GM12878 (cell line): ENCODE measurements around the gene ADAMTS14. TPM values are rescaled to one million over a fixed set of nuclear protein-coding genes. Genes with fewer than 3 reads are reported as not detected.

Source experiments
- ATAC-seq: fragments of 200-7000 bp; cut with Tn5 transposase; 3 replicates; pipeline ENCODE4 v1.9.1; 2020; ENCODE audit warnings: mild to moderate bottlenecking, moderate library complexity
- BruUV-seq: library from RNA; stranded (reverse); fragments of 400-500 nt; replicated peaks from 2 replicates; lab custom pipeline; 2021; lab: Mats Ljungman, UMichigan
- CTCF ChIA-PET: fragments of 300-600 bp; sonication (Branson Sonifier 250); formaldehyde crosslinking; extraction: SDS; loops from one replicate; lab custom pipeline; 2021; ENCODE audit warnings: inconsistent platforms; lab: Yijun Ruan, JAX
- POLR2A ChIA-PET: fragments of 350-600 bp; formaldehyde crosslinking; extraction: SDS; loops from one replicate; lab custom pipeline; 2021; ENCODE audit warnings: inconsistent platforms; lab: Charles Lee
- RAD21 ChIA-PET: fragments of 300-600 bp; sonication (Branson Sonifier 250); formaldehyde crosslinking; loops from one replicate; lab custom pipeline; 2023; ENCODE audit warnings: antibody characterized with exemption; ENCODE audit not compliant: unreplicated experiment; lab: Charles Lee
- SMC1A ChIA-PET: fragments of 300-600 bp; sonication (Branson Sonifier 250); formaldehyde crosslinking; loops from one replicate; lab custom pipeline; 2023; ENCODE audit not compliant: unreplicated experiment, uncharacterized antibody; lab: Charles Lee
- DNase-seq: peaks from one replicate; pipeline ENCODE4 v3.0.0-alpha.2; 2011; ENCODE audit warnings: low read depth, low spot score
- FAIRE-seq: peaks from 3 replicates; lab custom pipeline; 2011; peaks lifted over from hg19 to GRCh38; lab: Jason Lieb, UNC
- H2AFZ ChIP-seq: 2 replicates; pipeline ENCODE4 v1.6.0; 2011; ENCODE audit warnings: low read depth, low read length, control low read depth; ENCODE audit not compliant: control insufficient read depth
- H3K27ac ChIP-seq: 2 replicates; pipeline ENCODE4 v1.5.1; 2011; ENCODE audit warnings: control low read depth; ENCODE audit not compliant: control insufficient read depth, insufficient read depth
- H3K27me3 ChIP-seq, 2 experiments: replicated peaks in 1 of 2; 2 replicates each; pipeline versions ENCODE4 v1.6.0 to v1.6.1; 2011; ENCODE audit warnings: low read length in 1 of 2; ENCODE audit not compliant: control insufficient read depth in 2 of 2, insufficient read depth in 2 of 2
- H3K36me3 ChIP-seq, 2 experiments: 2 replicates each; pipeline ENCODE4 v1.5.1; 2011; ENCODE audit warnings: low read length in 1 of 2; ENCODE audit not compliant: control insufficient read depth in 2 of 2, insufficient read depth in 2 of 2
- H3K4me1 ChIP-seq: 2 replicates; pipeline ENCODE4 v1.6.1; 2011; ENCODE audit warnings: mild to moderate bottlenecking, low read length, moderate library complexity, mixed read lengths; ENCODE audit not compliant: control insufficient read depth, insufficient read depth
- H3K4me2 ChIP-seq: 2 replicates; pipeline ENCODE4 v1.6.0; 2011; ENCODE audit warnings: control low read depth; ENCODE audit not compliant: control insufficient read depth, insufficient read depth
- H3K4me3 ChIP-seq: fragments of 200-600 bp; sonication (generic); 2 replicates; pipeline ENCODE4 v1.5.1; 2016
- H3K79me2 ChIP-seq: 2 replicates; pipeline ENCODE4 v1.6.0; 2011; ENCODE audit warnings: low read length; ENCODE audit not compliant: control insufficient read depth, insufficient read depth
- H3K9ac ChIP-seq: 2 replicates; pipeline ENCODE4 v1.8.0; 2011; ENCODE audit warnings: low read length, control low read depth, mixed read lengths; ENCODE audit not compliant: control insufficient read depth, insufficient read depth
- H3K9me3 ChIP-seq: replicated peaks from 3 replicates; pipeline ENCODE4 v1.5.1; 2011; ENCODE audit warnings: mild to moderate bottlenecking, low read length; ENCODE audit not compliant: control insufficient read depth, insufficient read depth
- H4K20me1 ChIP-seq: 2 replicates; pipeline ENCODE4 v1.6.0; 2011; ENCODE audit not compliant: control insufficient read depth, insufficient read depth
- CHD2 ChIP-seq: IDR thresholded peaks from 2 replicates; pipeline ENCODE4 v1.6.1; 2011; ENCODE audit warnings: low read depth, low read length, improper control_type of control experiment, borderline replicate concordance
- ETV6 ChIP-seq, 2 experiments: fragments of 450-650 bp in 1 of 2; IDR thresholded peaks in 1 of 2; conservative IDR thresholded peaks in 1 of 2; 2 replicates each; pipeline ENCODE4 v1.6.1; 2014; ENCODE audit warnings: antibody characterized with exemption in 1 of 2, borderline replicate concordance in 1 of 2, low read depth in 1 of 2, mild to moderate bottlenecking in 1 of 2, moderate library complexity in 1 of 2
- GATAD2B ChIP-seq: fragments of 450-650 bp; conservative IDR thresholded peaks from 2 replicates; pipeline ENCODE4 v1.6.1; 2017; ENCODE audit warnings: low read depth, mild to moderate bottlenecking, moderate library complexity
- JUNB ChIP-seq: IDR thresholded peaks from 2 replicates; pipeline ENCODE4 v1.6.1; 2016; ENCODE audit warnings: antibody characterized with exemption, mild to moderate bottlenecking
- MEF2B ChIP-seq: fragments of 450-650 bp; IDR thresholded peaks from 2 replicates; pipeline ENCODE4 v1.6.1; 2018; ENCODE audit warnings: mild to moderate bottlenecking, moderate library complexity; ENCODE audit not compliant: partially characterized antibody, poor library complexity, severe bottlenecking
- NFXL1 ChIP-seq: fragments of 450-650 bp; IDR thresholded peaks from 2 replicates; pipeline ENCODE4 v1.6.1; 2017; ENCODE audit warnings: antibody characterized with exemption, mild to moderate bottlenecking, borderline replicate concordance
- POLR2AphosphoS5 ChIP-seq: IDR thresholded peaks from 2 replicates; pipeline ENCODE4 v1.6.1; 2011; ENCODE audit warnings: mild to moderate bottlenecking, low read length, inconsistent platforms
- RB1 ChIP-seq: fragments of 450-650 bp; formaldehyde crosslinking; IDR thresholded peaks from 2 replicates; pipeline ENCODE4 v1.6.1; 2017; ENCODE audit warnings: mild to moderate bottlenecking, borderline replicate concordance
- STAT1 ChIP-seq: fragments of 450-650 bp; conservative IDR thresholded peaks from 2 replicates; pipeline ENCODE4 v1.6.1; 2014; ENCODE audit warnings: antibody characterized with exemption, mild to moderate bottlenecking
- STAT3 ChIP-seq: IDR thresholded peaks from 2 replicates; pipeline ENCODE4 v1.6.1; 2011; ENCODE audit warnings: low read depth, low read length, improper control_type of control experiment
- SUPT20H ChIP-seq: IDR thresholded peaks from 2 replicates; pipeline ENCODE4 v1.6.1; 2011; ENCODE audit warnings: low read depth, mild to moderate bottlenecking, low read length, moderate library complexity, borderline replicate concordance; ENCODE audit not compliant: control insufficient read depth
- SUZ12 ChIP-seq: fragments of 200-600 bp; sonication (generic); IDR thresholded peaks from one replicate; pipeline ENCODE4 v1.6.1; 2018; ENCODE audit warnings: antibody characterized with exemption, mild to moderate bottlenecking; ENCODE audit not compliant: unreplicated experiment
- TBL1XR1 ChIP-seq: IDR thresholded peaks from 2 replicates; pipeline ENCODE4 v1.6.1; 2012; ENCODE audit warnings: low read depth, low read length, improper control_type of control experiment
- WRNIP1 ChIP-seq: IDR thresholded peaks from 2 replicates; pipeline ENCODE4 v1.6.1; 2011; ENCODE audit warnings: low read depth, low read length, improper control_type of control experiment, borderline replicate concordance
- YY1 ChIP-seq: IDR thresholded peaks from 2 replicates; pipeline ENCODE4 v1.6.1; 2011; ENCODE audit warnings: low read depth, mild to moderate bottlenecking, low read length
- ZNF384 ChIP-seq: IDR thresholded peaks from 2 replicates; pipeline ENCODE4 v1.6.1; 2012; ENCODE audit warnings: low read depth, mild to moderate bottlenecking, low read length, improper control_type of control experiment, borderline replicate concordance
- WGBS: methylation state at CpG from one replicate; pipeline ENCODE4 v1.1.6; 2016; ENCODE audit warnings: low lambda C conversion rate; ENCODE audit not compliant: insufficient replicate concordance, insufficient coverage; ENCODE audit errors: missing lambda C conversion rate; 5-methylcytosine and 5-hydroxymethylcytosine counted together
- in situ Hi-C: fragments of 300-500 bp; cut with MboI; formaldehyde crosslinking; loops from 9 replicates; pipeline ENCODE4 v1.14.3; 2018; ENCODE audit warnings: mixed read lengths
- intact Hi-C: fragments of 100-400 bp; cut with micrococcal nuclease; formaldehyde crosslinking; loops from one replicate; pipeline ENCODE4 v1.14.2; 2022; ENCODE audit not compliant: unreplicated experiment
- polyA plus RNA-seq, 11 experiments: library from polyadenylated mRNA; depleted of rRNA in 4 of 11; unstranded in 6 of 11; stranded (reverse) in 5 of 11; fragments of >200 nt; fragmentation: Nextera tagmentation in 4 of 11; fragmentation: Illumina TruSeq in 1 of 11; extraction: Ambion mirVana in 4 of 11; extraction: Trizol in 1 of 11; gene quantifications; 1 replicate in 1 of 11; 2 replicates in 10 of 11; pipeline versions ENCODE4 v1.2.1 to v1.2.3, GENCODE V29; 2011 to 2016; ENCODE audit warnings: inconsistent platforms in 2 of 11, missing spikeins in 2 of 11, low read depth in 1 of 11
- total RNA-seq, 4 experiments: library from RNA; depleted of rRNA in 3 of 4; stranded (reverse); fragments of >200 nt in 3 of 4; fragmentation: Illumina TruSeq in 1 of 4; extraction: Trizol in 1 of 4; gene quantifications; 2 replicates each; pipeline versions ENCODE4 v1.2.1 to v1.2.3, GENCODE V29; 2013 to 2021

The ADAMTS14 gene
- total and polyA plus RNA-seq, 10 of the 15 experiments (the other 5 are each of a cell fraction or from before 2014, with no cell fraction given): 0.03 to 0.05 TPM; not detected in 8

DNA sequence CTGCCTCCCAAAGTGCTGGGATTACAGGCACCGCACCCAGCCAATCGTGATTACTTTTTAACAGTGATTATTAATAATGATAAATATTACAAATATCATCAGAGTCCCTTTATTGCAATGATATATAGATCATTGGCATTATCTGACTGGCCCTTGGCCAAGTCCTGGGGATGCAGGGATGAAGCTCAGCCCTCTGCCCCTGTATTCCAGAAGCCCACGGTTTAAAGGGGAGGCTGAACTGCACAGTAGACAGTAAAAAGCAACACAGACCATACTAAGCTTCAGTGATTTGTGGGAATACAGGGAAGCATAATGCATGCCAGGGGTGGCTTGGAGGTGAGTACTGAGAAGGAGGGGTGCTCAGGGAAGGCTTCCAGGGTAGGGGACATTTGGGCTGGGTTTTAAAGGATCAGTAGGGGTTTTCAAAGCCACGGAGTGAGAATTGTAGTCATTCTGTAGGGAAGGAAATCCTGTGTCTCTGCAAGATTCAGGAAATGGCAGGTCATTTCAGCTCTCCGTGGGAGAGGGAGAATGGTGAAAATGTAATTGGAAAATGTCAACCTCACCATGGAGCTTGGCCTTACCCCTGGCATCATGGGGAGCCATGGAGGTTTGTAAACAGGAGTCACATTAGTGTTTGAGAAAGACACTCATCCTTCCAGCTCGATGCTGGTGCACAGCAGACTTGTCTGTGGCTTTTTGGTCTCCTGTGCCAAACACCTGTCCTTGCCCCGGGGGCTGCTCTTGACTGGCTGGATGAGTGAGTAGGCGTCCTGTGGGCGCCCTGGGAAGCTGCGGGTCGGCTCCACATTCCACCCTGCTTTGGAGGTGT is 8.8 kb downstream of the ADAMTS14 start:
- Histone ChIP-seq H3K4me1 (peaks cover 10% of the 10 kb centered on the region), H3K9me3 (no peaks in the 10 kb centered on the region), H3K79me2 (no peaks in the 10 kb centered on the region), H4K20me1 (no peaks in the 10 kb centered on the region), H3K36me3 (no peaks in the 10 kb centered on the region), H3K4me2 (no peak overlapping the region), H3K4me3 (no peak overlapping the region), H3K9ac (no peak overlapping the region), H3K27ac (no peak overlapping the region), H3K27me3 (no peaks in the 10 kb centered on the region), H2AFZ (no peak overlapping the region)
- ATAC-seq: no peak
- 39% methylated on average over 11 of the region's 11 CpGs for WGBS
- ChIA-PET RAD21 (no interaction called here), SMC1A (no interaction called here), CTCF (no interaction called here), POLR2A (no interaction called here)
- DNase-seq: no peak
- TF ChIP-seq ZNF384: no peak
- TF ChIP-seq JUNB: no peak
- no peak for TF ChIP-seq SUZ12
- TF ChIP-seq POLR2AphosphoS5: no peak
- TF ChIP-seq MEF2B: no peak
- TF ChIP-seq CHD2: no peak
- TF ChIP-seq NFXL1: no peak
- no peak for TF ChIP-seq GATAD2B
- no peak for TF ChIP-seq WRNIP1
- TF ChIP-seq SUPT20H: no peak
- no peak for TF ChIP-seq STAT1
- no peak for TF ChIP-seq STAT3
- TF ChIP-seq RB1: no peak
- TF ChIP-seq TBL1XR1: no peak
- no peak for TF ChIP-seq YY1
- TF ChIP-seq ETV6 (conservative IDR thresholded peaks at IDR 0.05 in 1 of 2, IDR thresholded peaks at IDR 0.05 in 1 of 2; ENCODE audit: borderline replicate concordance in 1 of 2, low read depth in 1 of 2): no peak
- no TSS peak for BruUV-seq
- in situ Hi-C loops: no loop called here
- FAIRE-seq: no peak
- intact Hi-C loops: no loop called here
